ENCODE results near the gene HOXD9. TPM values are rescaled to one million over a fixed set of nuclear protein-coding genes. Genes with fewer than 3 reads are reported as not detected.

HOXD9 gene
- total RNA-seq, 1 donor from 2014 or later, result not detected

DNA sequence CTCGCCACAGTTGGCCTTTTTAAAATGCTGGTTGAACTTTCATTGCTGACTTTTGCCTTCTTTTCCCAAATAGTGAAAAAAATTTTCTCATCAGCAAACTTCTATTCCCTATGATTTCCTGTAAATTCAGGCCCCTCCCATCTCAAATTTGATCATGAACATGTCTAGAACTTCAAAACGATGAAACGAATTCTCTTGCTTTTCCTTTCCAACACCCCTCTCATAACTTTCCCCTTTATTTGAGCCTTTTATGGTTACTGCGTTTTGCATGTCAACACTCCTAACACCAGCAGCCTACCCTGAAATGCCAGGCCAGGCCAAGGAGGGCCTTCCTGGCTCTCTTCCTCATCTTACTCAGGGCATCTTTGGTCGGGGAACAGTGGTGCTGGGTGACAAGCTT lies 31.7 kb upstream of the HOXD9 start:
- TF ChIP-seq EZH2 (IDR thresholded peaks at IDR 0.05) (no peak), EZH2phosphoT487 (IDR thresholded peaks at IDR 0.05) (no peak)
- TF ChIP-seq, protein P1, sequence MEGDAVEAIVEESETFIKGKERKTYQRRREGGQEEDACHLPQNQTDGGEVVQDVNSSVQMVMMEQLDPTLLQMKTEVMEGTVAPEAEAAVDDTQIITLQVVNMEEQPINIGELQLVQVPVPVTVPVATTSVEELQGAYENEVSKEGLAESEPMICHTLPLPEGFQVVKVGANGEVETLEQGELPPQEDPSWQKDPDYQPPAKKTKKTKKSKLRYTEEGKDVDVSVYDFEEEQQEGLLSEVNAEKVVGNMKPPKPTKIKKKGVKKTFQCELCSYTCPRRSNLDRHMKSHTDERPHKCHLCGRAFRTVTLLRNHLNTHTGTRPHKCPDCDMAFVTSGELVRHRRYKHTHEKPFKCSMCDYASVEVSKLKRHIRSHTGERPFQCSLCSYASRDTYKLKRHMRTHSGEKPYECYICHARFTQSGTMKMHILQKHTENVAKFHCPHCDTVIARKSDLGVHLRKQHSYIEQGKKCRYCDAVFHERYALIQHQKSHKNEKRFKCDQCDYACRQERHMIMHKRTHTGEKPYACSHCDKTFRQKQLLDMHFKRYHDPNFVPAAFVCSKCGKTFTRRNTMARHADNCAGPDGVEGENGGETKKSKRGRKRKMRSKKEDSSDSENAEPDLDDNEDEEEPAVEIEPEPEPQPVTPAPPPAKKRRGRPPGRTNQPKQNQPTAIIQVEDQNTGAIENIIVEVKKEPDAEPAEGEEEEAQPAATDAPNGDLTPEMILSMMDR (IDR thresholded peaks at IDR 0.05), result no peak
- H3K9me3 ChIP-seq (ENCODE audit: low read depth), result no peaks in the 10 kb centered on the region
- no peak overlapping the region for H3K4me3 ChIP-seq
- H3K27ac ChIP-seq, result no peak overlapping the region
- no peak overlapping the region for H3K9ac ChIP-seq
- no peak overlapping the region for H3K4me2 ChIP-seq
- no peaks in the 10 kb centered on the region for H3K79me2 ChIP-seq (ENCODE audit: low read depth)
- Mint-ChIP-seq H3K9me3 (peaks cover 6% of the 10 kb centered on the region), H3K4me1 (peaks cover 6% of the 10 kb centered on the region), H3K36me3 (no peaks in the 10 kb centered on the region), H3K27ac (no peak overlapping the region), H3K4me3 (peak overlapping the region; percentile 36), H3K27me3 (ENCODE audit: insufficient read depth, low read depth) (peaks cover 90% of the 10 kb centered on the region)
- H3K36me3 ChIP-seq, result no peaks in the 10 kb centered on the region
- no peak overlapping the region for H2AFZ ChIP-seq (replicated peaks)
- H4K20me1 ChIP-seq (ENCODE audit: low read depth), result peaks cover 88% of the 10 kb centered on the region
- no peak for DNase-seq (ENCODE audit: low spot score)
- no peaks in the 10 kb centered on the region for H3K4me1 ChIP-seq
- H3K27me3 ChIP-seq, result peaks cover 100% of the 10 kb centered on the region
- no peaks in the 10 kb centered on the region for H3F3A ChIP-seq (ENCODE audit: low read depth)

DNA sequence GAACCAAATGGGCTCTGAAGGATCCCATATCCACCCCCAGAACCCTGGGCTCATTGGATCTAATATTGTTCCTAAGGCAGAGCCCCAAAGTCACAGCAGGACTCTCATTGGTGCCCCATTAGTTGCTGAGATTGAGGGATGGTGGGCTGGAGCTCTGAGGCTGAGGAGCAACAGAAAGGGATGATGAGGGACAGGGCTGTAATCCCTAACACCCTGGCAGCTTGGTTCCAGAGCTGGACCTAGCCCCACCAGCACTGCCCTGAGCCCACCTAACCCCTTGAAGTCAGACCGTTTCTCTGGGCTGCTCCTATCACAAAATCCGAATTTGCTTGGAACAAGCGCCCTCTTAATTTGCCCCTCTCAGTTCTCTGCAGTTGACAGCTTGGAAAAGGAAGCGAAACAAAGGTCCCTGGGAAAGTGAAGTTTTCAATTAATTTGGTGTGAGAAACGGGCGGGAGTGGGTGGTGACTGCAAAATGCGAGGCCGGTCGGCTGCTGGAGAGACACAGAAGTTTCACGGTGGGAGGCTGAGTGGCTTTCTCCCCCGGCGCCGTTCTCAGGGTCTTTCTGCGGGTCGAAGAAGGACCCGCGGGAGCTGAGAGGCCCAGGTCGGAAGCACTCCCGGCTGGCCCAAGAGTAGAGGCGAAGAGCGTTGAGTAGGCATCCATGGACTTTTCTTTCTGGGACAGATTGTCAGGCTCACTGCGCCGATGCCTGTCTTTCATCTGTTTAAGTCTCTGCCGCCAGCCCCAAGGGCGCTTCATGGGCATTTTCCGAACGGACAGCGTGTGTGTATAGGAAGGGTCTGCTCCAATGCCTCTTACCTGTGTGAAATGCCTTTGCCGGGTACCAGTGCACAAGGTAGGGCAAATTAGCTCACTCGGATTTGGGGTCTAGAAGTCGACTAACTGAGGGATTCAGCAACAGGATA lies 30.9 kb upstream of the HOXD9 start:
- H3K4me2 ChIP-seq, result no peak overlapping the region
- Mint-ChIP-seq H3K4me1 (peaks cover 6% of the 10 kb centered on the region), H3K36me3 (no peaks in the 10 kb centered on the region), H3K9me3 (peaks cover 6% of the 10 kb centered on the region), H3K4me3 (peak overlapping the region; percentile 80), H3K27me3 (ENCODE audit: insufficient read depth, low read depth) (peaks cover 90% of the 10 kb centered on the region), H3K27ac (no peak overlapping the region)
- TF ChIP-seq EZH2 (IDR thresholded peaks at IDR 0.05), result peak; percentile 96
- TF ChIP-seq, protein P1 (IDR thresholded peaks at IDR 0.05), result no peak
- peak; percentile 95 for TF ChIP-seq EZH2phosphoT487 (IDR thresholded peaks at IDR 0.05)
- DNase-seq (ENCODE audit: low spot score), result no peak
- H3F3A ChIP-seq (ENCODE audit: low read depth), result no peaks in the 10 kb centered on the region
- H2AFZ ChIP-seq (replicated peaks), result no peak overlapping the region
- no peak overlapping the region for H3K27ac ChIP-seq
- H3K36me3 ChIP-seq, result no peaks in the 10 kb centered on the region
- H3K79me2 ChIP-seq (ENCODE audit: low read depth), result no peaks in the 10 kb centered on the region
- no peaks in the 10 kb centered on the region for H3K4me1 ChIP-seq
- H3K9me3 ChIP-seq (ENCODE audit: low read depth), result no peaks in the 10 kb centered on the region
- peaks cover 88% of the 10 kb centered on the region for H4K20me1 ChIP-seq (ENCODE audit: low read depth)
- peaks cover 100% of the 10 kb centered on the region for H3K27me3 ChIP-seq
- peak overlapping the region; percentile 52 for H3K4me3 ChIP-seq
- no peak overlapping the region for H3K9ac ChIP-seq

DNA sequence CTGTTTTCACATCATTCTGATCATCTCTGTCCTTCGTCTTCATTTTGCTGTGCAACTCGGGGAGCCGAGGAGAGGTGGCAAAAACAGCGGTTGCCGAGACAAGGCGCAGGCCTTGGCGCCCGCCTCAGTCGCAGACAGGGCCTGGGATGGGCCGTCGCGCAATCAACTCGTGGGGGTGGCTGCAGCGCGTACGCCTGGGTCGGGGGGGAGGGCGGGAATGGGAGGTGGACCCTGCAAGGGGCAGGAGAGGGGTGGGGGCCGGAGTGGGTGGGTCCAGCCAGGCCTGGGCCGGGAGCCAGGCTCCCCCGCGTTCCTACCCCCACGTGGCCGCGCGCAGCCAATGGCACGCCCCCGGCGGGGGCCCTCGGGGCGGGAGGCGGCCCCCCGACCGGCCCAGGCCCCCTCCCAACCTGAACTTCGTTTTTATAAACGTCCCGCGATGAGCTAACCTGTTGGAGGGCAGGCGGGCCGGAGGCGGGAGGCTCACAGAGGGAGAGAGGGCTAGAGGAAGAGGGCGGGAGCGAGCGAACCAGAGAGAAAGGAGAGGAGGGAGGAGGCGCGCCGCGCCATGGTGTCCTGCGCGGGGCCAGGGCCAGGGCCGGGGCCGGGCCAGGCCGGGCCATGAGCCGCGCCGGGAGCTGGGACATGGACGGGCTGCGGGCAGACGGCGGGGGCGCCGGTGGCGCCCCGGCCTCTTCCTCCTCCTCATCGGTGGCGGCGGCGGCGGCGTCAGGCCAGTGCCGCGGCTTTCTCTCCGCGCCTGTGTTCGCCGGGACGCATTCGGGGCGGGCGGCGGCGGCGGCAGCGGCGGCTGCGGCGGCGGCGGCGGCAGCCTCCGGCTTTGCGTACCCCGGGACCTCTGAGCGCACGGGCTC lies 30.0 kb upstream of the HOXD9 start, which contains the start of gene HOXD13:
HOXD13 (plus strand) TSS at position 452 of the 875 bp plus-strand sequence; CDS start at position 622, 170 bp downstream.
- DNase-seq (ENCODE audit: low spot score), result peak; percentile 80
- no peak within 1 kb of the TSS for H3K9ac ChIP-seq
- peak within 1 kb of the TSS; percentile 80 for H3K4me3 Mint-ChIP-seq
- peaks cover 88% of the 10 kb centered on the region for H4K20me1 ChIP-seq (ENCODE audit: low read depth)
- H3K4me1 ChIP-seq, result no peaks in the 10 kb centered on the region
- H3K4me2 ChIP-seq, result peak within 1 kb of the TSS; percentile 80
- H3K4me1 Mint-ChIP-seq, result peaks cover 6% of the 10 kb centered on the region
- H3K79me2 ChIP-seq (ENCODE audit: low read depth), result no peaks in the 10 kb centered on the region
- no peak within 1 kb of the TSS for H3K27ac Mint-ChIP-seq
- peak within 1 kb of the TSS; percentile 64 for H2AFZ ChIP-seq (replicated peaks)
- H3K9me3 Mint-ChIP-seq, result peaks cover 6% of the 10 kb centered on the region
- H3K36me3 ChIP-seq, result no peaks in the 10 kb centered on the region
- peaks cover 90% of the 10 kb centered on the region for H3K27me3 Mint-ChIP-seq (ENCODE audit: insufficient read depth, low read depth)
- no peak within 1 kb of the TSS for H3K27ac ChIP-seq
- peaks cover 100% of the 10 kb centered on the region for H3K27me3 ChIP-seq
- H3K9me3 ChIP-seq (ENCODE audit: low read depth), result no peaks in the 10 kb centered on the region
- no peaks in the 10 kb centered on the region for H3F3A ChIP-seq (ENCODE audit: low read depth)
- peak within 1 kb of the TSS; percentile 52 for H3K4me3 ChIP-seq
- TF ChIP-seq EZH2phosphoT487 (IDR thresholded peaks at IDR 0.05) (peak; percentile 75), EZH2 (IDR thresholded peaks at IDR 0.05) (peak; percentile 37)
- TF ChIP-seq, protein P1 (IDR thresholded peaks at IDR 0.05), result no peak
- H3K36me3 Mint-ChIP-seq, result no peaks in the 10 kb centered on the region

All from neural progenitor cell (in vitro differentiated cells).